Smooth muscle cell (in vitro differentiated cells): ENCODE results near the gene VAV2. TPM values are rescaled to one million over a fixed set of nuclear protein-coding genes. Genes with fewer than 3 reads are reported as not detected.

Source experiments
- DNase-seq: peaks from one replicate; lab custom pipeline; 2025; ENCODE audit not compliant: unreplicated experiment; lab: John Stamatoyannopoulos, UW
- H2AFZ ChIP-seq: fragments of 200-600 bp; sonication (generic); 2 replicates; pipeline ENCODE4 v1.6.0; 2016; ENCODE audit warnings: antibody characterized with exemption, low read depth, mild to moderate bottlenecking
- H3F3A ChIP-seq: fragments of 200-600 bp; sonication (generic); 2 replicates; pipeline ENCODE4 v1.6.0; 2017; ENCODE audit warnings: antibody characterized with exemption, low read depth
- H3K27ac ChIP-seq: fragments of 200-600 bp; sonication (generic); 2 replicates; pipeline ENCODE4 v1.5.1; 2016; ENCODE audit warnings: low read depth, mild to moderate bottlenecking
- H3K27me3 ChIP-seq: fragments of 200-600 bp; sonication (generic); 2 replicates; pipeline ENCODE4 v1.6.1; 2016; ENCODE audit warnings: low read depth, mild to moderate bottlenecking
- H3K36me3 ChIP-seq: fragments of 200-600 bp; sonication (generic); 2 replicates; pipeline ENCODE4 v1.5.1; 2016; ENCODE audit warnings: low read depth
- H3K4me1 ChIP-seq: fragments of 200-600 bp; sonication (generic); 2 replicates; pipeline ENCODE4 v1.5.1; 2016; ENCODE audit warnings: low read depth
- H3K4me2 ChIP-seq: fragments of 200-600 bp; sonication (generic); 2 replicates; pipeline ENCODE4 v1.6.0; 2016; ENCODE audit warnings: mild to moderate bottlenecking
- H3K4me3 ChIP-seq: fragments of 200-600 bp; sonication (generic); 2 replicates; pipeline ENCODE4 v1.5.1; 2016; ENCODE audit warnings: mild to moderate bottlenecking
- H3K79me2 ChIP-seq: fragments of 200-600 bp; sonication (generic); 2 replicates; pipeline ENCODE4 v1.6.0; 2016; ENCODE audit warnings: low read depth, mild to moderate bottlenecking
- H3K9ac ChIP-seq: fragments of 200-600 bp; sonication (generic); 2 replicates; pipeline ENCODE4 v1.6.0; 2016; ENCODE audit warnings: low read depth
- H3K9me3 ChIP-seq: fragments of 200-600 bp; sonication (generic); replicated peaks from 2 replicates; pipeline ENCODE4 v1.5.1; 2016; ENCODE audit warnings: low read depth
- H4K20me1 ChIP-seq: fragments of 200-600 bp; sonication (generic); 2 replicates; pipeline ENCODE4 v1.6.0; 2016; ENCODE audit warnings: low read depth
- WGBS: methylation state at CpG from one replicate; pipeline ENCODE4 v1.1.7; 2016; ENCODE audit warnings: low lambda C conversion rate; 5-methylcytosine and 5-hydroxymethylcytosine counted together
- polyA plus RNA-seq: library from polyadenylated mRNA; unstranded; fragments of >200 nt; fragmentation: Nextera tagmentation; extraction: Ambion mirVana; gene quantifications from 2 replicates; pipeline ENCODE4 v1.2.1, GENCODE V29; 2016
- total RNA-seq: library from RNA; depleted of rRNA; stranded (reverse); fragments of >200 nt; gene quantifications from 2 replicates; pipeline ENCODE4 v1.2.3, GENCODE V29; 2014
- TF ChIP-seq, protein P1 (sequence below): fragments of 200-600 bp; sonication (generic); IDR thresholded peaks from 2 replicates; pipeline ENCODE4 v1.5.1; 2017; ENCODE audit warnings: borderline replicate concordance, mild to moderate bottlenecking, antibody characterized with exemption; ENCODE audit not compliant: insufficient read depth, poor library complexity, severe bottlenecking

Gene VAV2
- total and polyA plus RNA-seq, 2 experiments from 2014 or later, result 26.2 to 35.3 TPM

DNA sequence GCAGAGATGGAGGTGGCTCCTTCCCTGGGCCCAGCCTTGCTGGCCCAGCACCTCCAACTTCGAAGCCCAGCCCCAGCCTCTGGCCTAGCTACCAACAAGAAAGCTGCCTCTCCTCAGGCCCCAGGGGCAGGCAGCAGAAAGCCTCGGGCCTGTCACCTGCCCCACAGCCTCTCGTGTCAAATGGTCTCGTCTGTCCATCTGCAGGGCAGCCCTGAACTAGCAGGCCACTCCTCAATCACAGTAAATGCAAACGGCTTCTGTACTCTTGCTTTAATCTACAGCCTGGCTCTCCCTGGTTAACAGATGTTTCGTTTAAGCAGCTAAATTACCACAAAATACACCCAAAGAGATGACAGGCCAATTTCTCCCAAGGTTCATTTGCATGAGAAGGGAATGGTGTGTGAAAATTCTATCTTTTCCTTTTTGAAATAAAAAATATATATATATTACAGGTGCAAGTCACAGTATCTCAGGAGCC, 21.5 kb downstream of the VAV2 start:
- Histone ChIP-seq H3K36me3 (no peaks in the 10 kb centered on the region), H3K9me3 (no peaks in the 10 kb centered on the region), H3K4me1 (peaks cover 10% of the 10 kb centered on the region), H3K27me3 (no peaks in the 10 kb centered on the region), H3K79me2 (peaks cover 99% of the 10 kb centered on the region), H3K27ac (no peak overlapping the region), H2AFZ (no peak overlapping the region), H3K4me2 (no peak overlapping the region), H3K4me3 (no peak overlapping the region), H3K9ac (no peak overlapping the region), H3F3A (no peaks in the 10 kb centered on the region), H4K20me1 (peaks cover 100% of the 10 kb centered on the region)
- WGBS, result 65% methylated on average over 6 of the region's 6 CpGs
- no peak for DNase-seq
- TF ChIP-seq, protein P1, sequence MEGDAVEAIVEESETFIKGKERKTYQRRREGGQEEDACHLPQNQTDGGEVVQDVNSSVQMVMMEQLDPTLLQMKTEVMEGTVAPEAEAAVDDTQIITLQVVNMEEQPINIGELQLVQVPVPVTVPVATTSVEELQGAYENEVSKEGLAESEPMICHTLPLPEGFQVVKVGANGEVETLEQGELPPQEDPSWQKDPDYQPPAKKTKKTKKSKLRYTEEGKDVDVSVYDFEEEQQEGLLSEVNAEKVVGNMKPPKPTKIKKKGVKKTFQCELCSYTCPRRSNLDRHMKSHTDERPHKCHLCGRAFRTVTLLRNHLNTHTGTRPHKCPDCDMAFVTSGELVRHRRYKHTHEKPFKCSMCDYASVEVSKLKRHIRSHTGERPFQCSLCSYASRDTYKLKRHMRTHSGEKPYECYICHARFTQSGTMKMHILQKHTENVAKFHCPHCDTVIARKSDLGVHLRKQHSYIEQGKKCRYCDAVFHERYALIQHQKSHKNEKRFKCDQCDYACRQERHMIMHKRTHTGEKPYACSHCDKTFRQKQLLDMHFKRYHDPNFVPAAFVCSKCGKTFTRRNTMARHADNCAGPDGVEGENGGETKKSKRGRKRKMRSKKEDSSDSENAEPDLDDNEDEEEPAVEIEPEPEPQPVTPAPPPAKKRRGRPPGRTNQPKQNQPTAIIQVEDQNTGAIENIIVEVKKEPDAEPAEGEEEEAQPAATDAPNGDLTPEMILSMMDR, result no peak

DNA sequence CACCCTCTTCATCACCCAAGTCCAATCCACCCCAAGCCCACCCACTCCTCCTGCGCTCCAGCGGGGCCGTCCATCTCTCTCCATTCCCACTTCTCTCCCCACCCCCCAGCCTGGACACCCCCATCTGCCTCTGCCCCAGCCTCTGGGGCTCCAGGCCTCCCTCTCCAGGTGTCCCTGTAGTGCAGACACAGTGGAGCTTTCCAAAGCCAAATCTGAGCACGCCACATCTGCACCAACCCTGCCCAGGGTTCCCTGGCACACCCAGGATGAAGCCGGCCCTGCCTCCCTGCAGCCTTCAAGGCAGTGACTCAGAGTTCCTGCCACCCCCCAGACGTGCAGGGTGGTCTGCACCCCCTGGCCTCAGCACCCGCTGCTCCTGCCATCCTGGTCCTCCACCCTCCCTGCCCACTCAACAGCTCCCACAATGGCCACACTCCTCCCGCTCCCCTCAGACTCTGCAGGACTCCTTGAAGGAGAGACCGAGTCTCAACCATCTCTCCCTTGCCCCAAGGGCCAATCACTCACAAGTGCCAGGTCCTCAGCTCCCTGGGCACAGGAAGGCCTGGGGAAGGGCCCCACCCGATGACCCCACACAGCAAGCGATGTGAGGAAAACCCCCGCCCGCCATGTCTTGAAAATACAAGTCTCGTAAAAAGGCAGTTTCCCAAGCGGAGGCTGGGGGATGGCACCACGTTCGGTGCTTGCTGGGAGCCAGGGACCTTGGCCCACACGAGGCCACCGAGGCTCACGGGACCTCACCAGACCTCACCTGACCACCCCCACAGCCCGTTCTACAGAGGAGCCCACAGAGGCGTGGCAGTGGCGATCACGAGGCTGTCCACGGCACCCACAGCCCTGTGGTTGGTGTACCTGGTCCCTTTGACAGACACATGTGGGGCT, 22.2 kb downstream of the VAV2 start:
- Histone ChIP-seq H3K4me1 (peaks cover 10% of the 10 kb centered on the region), H3K27ac (no peak overlapping the region), H3K27me3 (no peaks in the 10 kb centered on the region), H3F3A (no peaks in the 10 kb centered on the region), H3K36me3 (no peaks in the 10 kb centered on the region), H3K4me2 (no peak overlapping the region), H3K4me3 (no peak overlapping the region), H4K20me1 (peaks cover 100% of the 10 kb centered on the region), H3K9ac (no peak overlapping the region), H3K79me2 (peaks cover 99% of the 10 kb centered on the region), H3K9me3 (peaks cover under 1% of the 10 kb centered on the region), H2AFZ (no peak overlapping the region)
- TF ChIP-seq, protein P1, result no peak
- no peak for DNase-seq
- WGBS, result 84% methylated on average over 24 of the region's 25 CpGs

DNA sequence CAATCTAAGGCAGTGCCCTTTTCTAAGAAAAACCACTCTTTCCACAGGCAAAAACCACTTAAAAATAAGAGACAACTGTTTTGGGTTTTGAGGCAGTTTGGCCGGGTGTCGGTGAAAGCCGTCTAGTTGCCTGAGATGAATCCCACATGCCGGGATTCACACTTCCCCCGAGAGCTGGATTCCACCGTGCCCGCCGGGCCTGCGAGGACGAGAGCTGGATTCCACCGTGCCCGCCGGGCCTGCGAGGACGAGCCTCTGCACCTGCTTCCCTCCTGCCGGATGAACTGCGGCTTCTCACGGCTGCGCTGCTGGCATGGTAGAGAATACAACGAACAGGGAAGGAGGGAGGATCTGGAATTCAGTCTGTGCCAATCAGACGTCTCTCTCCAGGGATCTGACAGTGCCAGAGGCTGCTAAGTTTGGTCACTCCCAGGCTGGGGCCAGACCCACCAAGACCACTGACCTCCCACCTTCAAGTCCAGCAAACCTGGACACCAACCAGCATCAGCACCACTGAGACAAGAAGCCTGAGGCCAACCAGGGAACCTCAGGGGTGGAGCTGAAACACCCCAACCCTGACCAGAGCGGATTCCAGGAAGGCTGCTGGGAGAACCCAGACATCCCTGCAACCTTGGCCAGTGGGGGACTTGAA, 23.0 kb downstream of the VAV2 start:
- Histone ChIP-seq H3K4me1 (peaks cover 10% of the 10 kb centered on the region), H3K9me3 (peaks cover 6% of the 10 kb centered on the region), H3K27ac (no peak overlapping the region), H3F3A (no peaks in the 10 kb centered on the region), H4K20me1 (peaks cover 100% of the 10 kb centered on the region), H3K36me3 (no peaks in the 10 kb centered on the region), H2AFZ (no peak overlapping the region), H3K9ac (no peak overlapping the region), H3K4me2 (no peak overlapping the region), H3K79me2 (peaks cover 99% of the 10 kb centered on the region), H3K27me3 (no peaks in the 10 kb centered on the region), H3K4me3 (no peak overlapping the region)
- DNase-seq, result no peak
- TF ChIP-seq, protein P1, result no peak
- 92% methylated on average over 22 of the region's 22 CpGs for WGBS
